ENCODE results near the gene FZD10. TPM values are rescaled to one million over a fixed set of nuclear protein-coding genes. Genes with fewer than 3 reads are reported as not detected.

FZD10 gene
- total and polyA plus RNA-seq, 10 donors = 0.02 to 0.20 (median 0.11) TPM; not detected in 5

GRCh38 chr12:130203151-130203550 is 40.9 kb downstream of the FZD10 start:
- H3K4me1 ChIP-seq = no peaks in the 10 kb centered on the region
- no peak for DNase-seq
- intact Hi-C loops (cut with DNase I; ENCODE audit: low total_unique reads) = no loop called here
- H3K27me3 ChIP-seq (replicated peaks in 1 of 7) = peaks cover 0 to 26% (median 0%) of the 10 kb centered on the region in 7 donors
- no peak overlapping the region for H3K27ac ChIP-seq
- H3K36me3 ChIP-seq = no peaks in the 10 kb centered on the region
- H3K4me3 ChIP-seq = no peak overlapping the region
- TF ChIP-seq POLR2A (IDR thresholded peaks at IDR 0.05) (no peak), POLR2AphosphoS5 (IDR thresholded peaks at IDR 0.05) (no peak), CTCF (IDR thresholded peaks at IDR 0.05 in 8 of 11, conservative IDR thresholded peaks at IDR 0.05 in 3 of 11) (no peak)
- 43 to 56% (median 51%) methylated on average over 11 of the region's 11 CpGs for WGBS, 5 donors
- H3K9me3 ChIP-seq = peaks cover 0 to 21% (median 0%) of the 10 kb centered on the region in 8 donors

GRCh38 chr12:130204541-130204953 is 42.3 kb downstream of the FZD10 start:
- WGBS, 5 donors = 67 to 82% (median 76%) methylated on average over 12 of the region's 12 CpGs
- H3K4me1 ChIP-seq = no peaks in the 10 kb centered on the region
- H3K36me3 ChIP-seq = no peaks in the 10 kb centered on the region
- no peak overlapping the region for H3K4me3 ChIP-seq
- H3K27ac ChIP-seq = no peak overlapping the region
- TF ChIP-seq POLR2A (IDR thresholded peaks at IDR 0.05) (no peak), POLR2AphosphoS5 (IDR thresholded peaks at IDR 0.05) (no peak), CTCF (IDR thresholded peaks at IDR 0.05 in 8 of 11, conservative IDR thresholded peaks at IDR 0.05 in 3 of 11) (no peak)
- peaks cover 0 to 13% (median 0%) of the 10 kb centered on the region in 7 donors for H3K27me3 ChIP-seq (replicated peaks in 1 of 7)
- DNase-seq = no peak
- intact Hi-C loops (cut with DNase I; ENCODE audit: low total_unique reads) = no loop called here
- H3K9me3 ChIP-seq = peaks cover 0 to 30% (median 5%) of the 10 kb centered on the region in 8 donors

GRCh38 chr12:130205495-130205894 is 43.2 kb downstream of the FZD10 start:
- Histone ChIP-seq H3K9me3 (peaks cover 0 to 29% (median 4%) of the 10 kb centered on the region in 8 donors), H3K4me3 (no peak overlapping the region), H3K4me1 (no peaks in the 10 kb centered on the region), H3K27me3 (replicated peaks in 1 of 7) (peaks cover 0 to 7% (median 0%) of the 10 kb centered on the region in 7 donors), H3K27ac (no peak overlapping the region), H3K36me3 (no peaks in the 10 kb centered on the region)
- intact Hi-C loops (cut with DNase I; ENCODE audit: low total_unique reads) = no loop called here
- no peak for DNase-seq
- no peak for TF ChIP-seq POLR2A (IDR thresholded peaks at IDR 0.05)
- TF ChIP-seq POLR2AphosphoS5 (IDR thresholded peaks at IDR 0.05) = no peak
- WGBS, 5 donors = 49 to 63% (median 59%) methylated on average over 5 to 6 of the region's 6 CpGs

GRCh38 chr12:130212384-130212989 is 50.2 kb downstream of the FZD10 start:
- DNase-seq = no peak
- 48 to 59% (median 52%) methylated on average over 9 of the region's 9 CpGs for WGBS, 5 donors
- intact Hi-C loops (cut with DNase I; ENCODE audit: low total_unique reads) = no loop called here
- Histone ChIP-seq H3K36me3 (no peaks in the 10 kb centered on the region), H3K27ac (no peak overlapping the region), H3K9me3 (peaks cover 0 to 32% (median 4%) of the 10 kb centered on the region in 8 donors), H3K4me1 (no peaks in the 10 kb centered on the region), H3K27me3 (replicated peaks in 1 of 7) (peaks cover 0 to 27% (median 0%) of the 10 kb centered on the region in 7 donors), H3K4me3 (no peak overlapping the region)
- TF ChIP-seq POLR2AphosphoS5 (IDR thresholded peaks at IDR 0.05) (no peak), POLR2A (IDR thresholded peaks at IDR 0.05) (no peak), CTCF (IDR thresholded peaks at IDR 0.05 in 8 of 11, conservative IDR thresholded peaks at IDR 0.05 in 3 of 11) (no peak)

Data from spleen (tissue), 11 donors.